Uterus (tissue), 2 donors: ENCODE data around the gene ADARB1.

Source experiments
- POLR2A ChIP-seq, 2 donors: fragments of 450-650 bp; IDR thresholded peaks; one replicate each; pipeline ENCODE4 v1.6.1; 2016; ENCODE audit warnings: antibody characterized with exemption in 2 of 2, mild to moderate bottlenecking in 1 of 2, moderate library complexity in 1 of 2
- TF ChIP-seq, protein P1 (sequence below), 4 experiments: fragments of 200-600 bp in 2 of 4; fragments of 450-650 bp in 2 of 4; sonication (generic) in 2 of 4; IDR thresholded peaks; one replicate each; pipeline ENCODE4 v1.5.1; 2016 to 2019; ENCODE audit warnings: antibody characterized with exemption in 4 of 4, mild to moderate bottlenecking in 2 of 4, moderate library complexity in 1 of 4

DNA sequence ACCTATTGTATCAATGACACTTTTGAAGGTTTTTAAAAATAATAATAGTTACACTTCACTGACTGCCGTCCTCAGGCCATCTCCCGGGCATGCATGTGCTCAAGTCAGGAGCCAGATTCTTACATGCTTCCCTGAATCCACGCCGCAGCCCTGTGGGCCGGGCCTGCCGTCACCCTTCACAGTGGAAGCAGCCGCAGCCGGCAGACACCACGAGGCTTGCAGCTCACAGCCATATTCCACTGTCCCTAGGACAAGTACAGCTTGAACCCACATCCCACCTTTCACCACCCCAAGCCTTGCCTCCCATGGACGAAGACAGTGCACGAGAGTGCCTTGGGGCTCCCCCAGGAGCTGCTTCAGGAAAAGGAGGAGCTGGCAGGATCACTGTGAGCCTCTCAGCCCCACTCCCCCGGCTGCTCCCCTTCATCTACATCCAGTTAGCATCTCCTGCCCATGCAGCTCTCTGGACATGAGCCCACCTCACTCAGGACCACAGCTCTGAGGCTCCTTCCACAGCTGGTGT, 136.1 kb downstream of the ADARB1 start:
- TF ChIP-seq, protein P1, sequence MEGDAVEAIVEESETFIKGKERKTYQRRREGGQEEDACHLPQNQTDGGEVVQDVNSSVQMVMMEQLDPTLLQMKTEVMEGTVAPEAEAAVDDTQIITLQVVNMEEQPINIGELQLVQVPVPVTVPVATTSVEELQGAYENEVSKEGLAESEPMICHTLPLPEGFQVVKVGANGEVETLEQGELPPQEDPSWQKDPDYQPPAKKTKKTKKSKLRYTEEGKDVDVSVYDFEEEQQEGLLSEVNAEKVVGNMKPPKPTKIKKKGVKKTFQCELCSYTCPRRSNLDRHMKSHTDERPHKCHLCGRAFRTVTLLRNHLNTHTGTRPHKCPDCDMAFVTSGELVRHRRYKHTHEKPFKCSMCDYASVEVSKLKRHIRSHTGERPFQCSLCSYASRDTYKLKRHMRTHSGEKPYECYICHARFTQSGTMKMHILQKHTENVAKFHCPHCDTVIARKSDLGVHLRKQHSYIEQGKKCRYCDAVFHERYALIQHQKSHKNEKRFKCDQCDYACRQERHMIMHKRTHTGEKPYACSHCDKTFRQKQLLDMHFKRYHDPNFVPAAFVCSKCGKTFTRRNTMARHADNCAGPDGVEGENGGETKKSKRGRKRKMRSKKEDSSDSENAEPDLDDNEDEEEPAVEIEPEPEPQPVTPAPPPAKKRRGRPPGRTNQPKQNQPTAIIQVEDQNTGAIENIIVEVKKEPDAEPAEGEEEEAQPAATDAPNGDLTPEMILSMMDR (IDR thresholded peaks at IDR 0.05), result no peak
- TF ChIP-seq POLR2A (IDR thresholded peaks at IDR 0.05), result no peak
